ENCODE results near the gene QRSL1.
"Not testable (repeated sequence)": the region's sequence is repeated elsewhere in the genome, so short reads cannot be mapped to it uniquely, and the experiment has no call there.

Gene QRSL1

DNA sequence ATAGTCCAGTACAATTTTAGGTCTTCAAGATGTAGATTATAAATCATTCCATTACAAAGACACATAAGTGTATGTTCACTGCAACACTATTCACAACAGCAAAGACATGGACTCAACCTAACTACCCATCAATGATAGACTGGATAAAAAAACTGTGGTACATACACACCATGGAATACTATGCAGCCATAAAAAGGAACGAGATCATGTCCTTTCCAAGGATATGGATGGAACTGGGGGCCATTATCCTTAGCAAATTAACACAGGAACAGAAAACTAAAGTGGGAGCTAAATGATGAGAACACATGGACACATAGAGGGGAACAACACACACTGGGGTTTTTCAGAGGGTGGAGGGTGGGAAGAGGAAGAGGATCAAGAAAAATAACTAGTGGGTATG lies 6.3 kb upstream of the QRSL1 start:
- DNase-seq, result no peak

DNA sequence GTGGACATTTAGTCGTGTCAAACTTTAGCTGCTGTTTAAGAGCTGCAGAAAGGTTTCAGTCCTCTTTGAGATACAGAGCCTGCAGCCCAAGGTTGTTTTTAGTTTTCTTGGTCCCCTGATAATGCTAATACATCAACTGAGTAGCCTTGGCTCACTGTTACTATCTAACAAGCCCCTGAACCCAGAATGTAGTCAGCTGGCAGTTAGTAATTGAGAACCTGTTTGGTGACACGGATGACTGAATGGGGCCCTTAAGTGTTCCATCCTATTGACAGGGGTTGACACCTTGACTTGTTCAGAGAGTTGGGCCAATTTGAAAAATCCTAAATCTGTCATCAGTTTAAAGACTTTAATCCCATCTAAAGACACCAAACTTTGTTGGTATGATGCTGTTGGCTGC lies 2.9 kb upstream of the QRSL1 start:
- no peak for DNase-seq

- not testable (repeated sequence) for DNase-seq
Measured at GRCh38 chr6:106627760-106628159, 1.6 kb upstream of the QRSL1 start.

GRCh38 chr6:106628658-106629102 lies 698 bp upstream of the QRSL1 start:
- DNase-seq, result no peak

GRCh38 chr6:106629859-106630163 lies 433 bp downstream of the QRSL1 start:
- DNase-seq, result no peak

DNA sequence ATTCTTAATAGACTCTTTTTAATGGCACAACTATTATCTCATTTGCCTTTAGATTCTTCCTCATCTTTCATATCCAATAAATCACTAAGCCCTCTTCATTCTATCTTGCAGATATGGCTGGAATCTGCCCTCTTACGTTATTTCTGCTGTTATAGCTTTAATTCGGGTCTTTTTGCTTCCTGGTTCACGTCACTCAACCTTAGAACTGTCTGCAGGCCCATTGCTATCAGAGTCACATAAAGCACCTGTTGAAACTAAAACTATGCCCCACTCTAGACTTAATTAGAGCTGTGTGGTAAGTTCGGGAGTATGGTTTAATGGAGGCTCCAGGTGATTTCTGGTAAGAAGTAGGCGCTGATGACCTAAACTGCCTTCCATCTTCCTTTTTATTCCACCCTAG lies 988 bp downstream of the QRSL1 start:
- no peak for DNase-seq

DNA sequence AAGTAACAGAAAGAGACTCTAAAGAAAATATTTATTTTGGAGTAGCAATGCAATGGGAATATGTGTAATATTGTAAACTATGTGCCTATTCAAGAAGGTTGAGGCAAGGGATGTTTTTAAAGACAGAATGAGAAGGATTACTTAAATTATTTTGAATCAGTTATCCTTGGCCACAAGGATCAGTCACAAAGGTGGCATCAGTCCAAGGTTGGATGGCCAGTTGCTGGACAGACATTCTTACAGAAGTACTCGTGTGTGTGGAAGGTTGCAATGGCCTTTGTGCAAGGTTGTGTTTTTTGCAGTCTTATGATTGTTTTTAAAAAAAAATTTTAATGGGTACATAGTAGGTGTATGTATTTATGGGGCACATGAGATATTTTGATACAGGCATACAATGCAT lies 2.0 kb downstream of the QRSL1 start:
- no peak for DNase-seq

DNA sequence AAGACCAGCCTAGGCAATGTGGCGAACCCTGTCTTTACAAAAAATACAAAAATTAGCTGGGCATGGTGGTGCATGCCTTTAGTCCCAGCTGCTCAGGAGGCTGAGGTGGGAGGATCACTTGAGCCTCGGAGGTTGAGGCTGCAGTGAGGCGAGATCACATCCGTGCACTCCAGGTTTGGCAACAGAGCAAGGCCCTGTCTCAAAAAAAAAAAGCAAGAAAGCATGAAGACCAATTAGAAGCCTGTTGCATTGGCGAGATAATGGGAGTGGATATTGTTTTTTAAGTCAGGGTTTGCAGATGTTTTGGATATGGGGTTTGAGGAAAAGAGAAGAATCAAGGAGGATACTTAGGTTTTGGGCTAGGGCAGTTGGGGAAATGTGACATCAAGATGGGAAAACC lies 5.2 kb downstream of the QRSL1 start:
- DNase-seq, result no peak

- DNase-seq, result no peak
Measured at GRCh38 chr6:106637051-106637716, 7.8 kb downstream of the QRSL1 start.

GRCh38 chr6:106637717-106638341 lies 8.5 kb downstream of the QRSL1 start:
- DNase-seq, result no peak

- DNase-seq, result no peak
Measured at GRCh38 chr6:106639812-106640211, 10.4 kb downstream of the QRSL1 start.

DNA sequence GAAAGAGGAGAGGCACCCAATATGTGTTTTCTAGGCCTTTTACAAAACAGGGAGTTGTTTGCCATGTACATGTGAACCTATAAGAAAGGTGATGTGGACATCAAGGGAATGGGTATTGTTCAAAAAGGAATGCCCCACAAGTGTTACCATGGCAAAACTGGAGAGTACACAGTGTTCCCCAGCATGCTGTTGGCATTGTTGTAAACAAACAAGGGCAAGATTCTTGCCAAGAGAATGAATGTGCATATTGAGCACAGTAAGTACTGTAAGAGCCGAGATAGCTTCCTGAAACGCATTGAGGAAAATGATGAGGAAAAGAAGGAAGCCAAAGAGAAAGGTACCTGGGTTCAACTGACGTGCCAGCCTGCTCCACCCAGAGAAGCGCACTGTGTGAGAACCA lies 13.1 kb downstream of the QRSL1 start:
- no peak for DNase-seq

GRCh38 chr6:106643061-106643460 lies 13.7 kb downstream of the QRSL1 start:
- no peak for DNase-seq

DNA sequence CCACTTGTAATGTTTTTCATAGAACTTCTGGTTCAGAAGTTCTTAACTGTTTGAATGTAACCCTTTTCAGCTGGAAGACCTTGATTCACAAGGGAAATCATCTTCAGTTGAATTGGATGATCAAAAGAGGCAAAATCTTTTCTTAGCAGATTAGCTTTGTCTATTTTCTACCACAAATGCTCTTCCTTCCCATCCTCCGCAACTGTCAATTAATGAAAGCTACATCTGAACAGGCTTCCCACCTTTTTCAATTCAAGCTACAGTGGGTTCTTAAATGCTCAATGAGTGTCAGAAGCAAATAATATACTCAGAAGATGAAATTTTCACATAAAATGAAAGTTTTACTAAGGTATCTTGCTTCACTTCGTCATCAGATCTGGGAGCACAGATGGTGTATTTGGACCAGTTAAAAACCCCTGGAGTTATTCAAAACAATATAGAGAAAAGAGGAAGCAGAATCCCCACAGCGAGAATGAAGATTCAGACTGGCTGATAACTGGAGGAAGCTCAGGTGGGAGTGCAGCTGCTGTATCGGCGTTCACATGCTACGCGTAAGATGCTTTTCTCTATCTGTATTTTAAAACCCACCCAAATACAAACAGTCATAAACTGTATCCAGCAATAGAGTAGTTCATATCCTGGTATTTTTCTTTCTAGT lies 19.4 kb downstream of the QRSL1 start:
- DNase-seq, result no peak

DNA sequence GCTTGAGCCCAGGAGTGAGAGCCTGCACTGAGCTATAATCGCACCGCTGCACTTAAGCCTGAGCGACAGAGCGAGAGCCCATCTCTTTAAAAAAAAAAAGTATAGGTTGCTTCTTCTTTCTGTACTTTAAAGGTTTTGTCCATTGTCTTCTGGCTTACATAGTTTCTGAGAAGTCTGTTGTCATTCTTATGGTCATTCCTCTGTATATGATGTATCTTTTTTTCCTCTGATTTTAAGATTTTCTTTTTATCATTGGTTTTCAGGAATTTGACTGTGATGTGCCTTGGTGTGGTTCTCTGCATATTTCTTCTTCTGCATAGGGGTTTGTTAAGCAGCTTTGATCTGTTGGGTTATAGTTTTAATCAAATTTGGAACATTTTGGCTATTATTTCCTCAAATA lies 29.1 kb downstream of the QRSL1 start:
- no peak for DNase-seq

DNA sequence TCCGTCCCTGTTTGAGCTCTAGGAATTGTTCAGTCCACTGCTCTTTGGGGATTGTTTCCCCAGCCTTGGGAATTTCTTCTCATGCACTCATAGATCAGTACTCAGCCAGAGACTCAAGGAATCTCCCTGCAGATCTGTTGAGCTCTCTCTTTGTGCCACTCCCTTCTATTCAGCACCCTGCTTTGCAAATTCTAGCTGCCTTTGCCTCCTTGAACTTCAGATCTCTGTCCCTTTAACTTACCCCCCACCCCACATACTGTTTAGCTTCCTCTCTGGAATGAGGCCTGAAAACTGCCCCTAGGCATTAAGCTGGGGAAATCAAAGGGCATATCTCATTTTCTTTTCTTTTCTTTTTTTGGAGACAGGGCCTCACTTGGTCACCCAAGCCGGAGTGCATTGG lies 30.5 kb downstream of the QRSL1 start:
- DNase-seq, result no peak

DNA sequence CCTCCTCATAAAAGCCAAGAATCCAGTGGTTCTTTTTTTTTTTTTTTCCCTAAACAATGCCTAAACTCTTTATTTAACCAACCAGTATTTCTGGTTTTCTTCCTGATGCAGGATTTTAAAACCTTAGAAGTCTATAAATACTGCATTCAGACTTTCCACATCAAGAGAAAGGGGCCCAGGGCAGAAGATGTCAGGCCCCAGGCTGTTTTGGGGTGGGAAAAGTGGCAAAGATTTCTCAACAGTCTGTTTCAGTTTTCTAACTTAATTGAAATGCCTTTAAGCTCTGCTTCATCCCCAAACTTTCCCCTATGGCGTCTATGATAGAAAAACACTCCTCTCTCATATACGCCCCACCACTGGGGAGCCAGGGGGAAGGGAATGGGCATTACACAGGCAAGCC lies 33.1 kb downstream of the QRSL1 start:
- no peak for DNase-seq

DNA sequence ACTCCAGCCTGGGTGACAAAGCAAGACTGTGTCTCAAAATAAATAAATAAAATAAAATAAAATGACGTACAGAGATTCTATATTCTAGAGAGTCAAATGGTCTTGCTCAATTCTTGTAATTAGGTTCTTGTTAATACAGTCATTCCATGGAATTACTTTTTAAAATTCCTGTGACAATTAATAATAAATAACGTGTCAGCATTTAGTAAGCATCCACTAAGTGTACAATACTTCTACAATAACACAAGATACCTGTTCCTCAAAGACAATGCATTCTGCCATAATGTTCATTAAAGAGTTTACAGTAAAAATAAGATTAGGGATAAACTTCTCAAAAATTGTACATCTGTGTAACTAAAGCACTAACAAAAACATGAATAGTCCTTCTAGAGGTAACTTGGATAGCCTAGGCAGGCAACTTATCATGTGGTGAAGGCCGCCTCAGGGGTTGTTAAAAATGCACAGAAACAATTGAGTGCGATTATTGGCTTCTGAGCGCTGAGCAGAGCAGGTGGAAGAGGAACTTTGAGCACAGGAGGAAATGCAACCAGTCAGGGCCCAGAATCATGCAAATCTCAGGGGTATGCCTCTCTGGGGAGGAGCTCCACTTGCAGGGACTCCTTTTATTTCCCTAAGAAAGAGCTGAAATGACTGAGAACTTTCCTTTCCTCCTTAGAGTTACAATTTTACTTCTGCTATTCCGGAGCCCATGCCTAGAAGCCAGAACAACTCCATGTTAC lies 37.1 kb downstream of the QRSL1 start:
- no peak for DNase-seq

- no peak for DNase-seq
Measured at GRCh38 chr6:106667022-106667402, 37.6 kb downstream of the QRSL1 start.

DNA sequence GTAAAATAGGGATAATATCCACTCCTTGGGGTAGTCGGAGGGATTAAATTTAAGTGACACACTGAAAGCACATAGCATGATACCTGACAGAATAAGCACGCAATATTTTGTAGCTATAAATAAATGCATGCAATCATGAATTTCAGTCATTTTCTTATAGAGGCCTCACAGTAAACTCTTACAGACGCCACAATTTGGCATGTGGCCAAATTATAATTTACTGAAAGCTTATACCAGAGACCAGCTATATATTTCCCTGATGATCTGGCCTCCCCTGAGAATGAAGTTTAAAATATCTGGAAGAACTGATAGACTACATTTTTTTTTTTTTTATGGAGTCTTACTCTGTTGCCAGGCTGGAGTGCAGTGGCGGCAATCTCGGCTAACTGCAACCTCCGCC lies 40.9 kb downstream of the QRSL1 start:
- no peak for DNase-seq

GRCh38 chr6:106671651-106672050 lies 42.3 kb downstream of the QRSL1 start:
- DNase-seq, result no peak

DNA sequence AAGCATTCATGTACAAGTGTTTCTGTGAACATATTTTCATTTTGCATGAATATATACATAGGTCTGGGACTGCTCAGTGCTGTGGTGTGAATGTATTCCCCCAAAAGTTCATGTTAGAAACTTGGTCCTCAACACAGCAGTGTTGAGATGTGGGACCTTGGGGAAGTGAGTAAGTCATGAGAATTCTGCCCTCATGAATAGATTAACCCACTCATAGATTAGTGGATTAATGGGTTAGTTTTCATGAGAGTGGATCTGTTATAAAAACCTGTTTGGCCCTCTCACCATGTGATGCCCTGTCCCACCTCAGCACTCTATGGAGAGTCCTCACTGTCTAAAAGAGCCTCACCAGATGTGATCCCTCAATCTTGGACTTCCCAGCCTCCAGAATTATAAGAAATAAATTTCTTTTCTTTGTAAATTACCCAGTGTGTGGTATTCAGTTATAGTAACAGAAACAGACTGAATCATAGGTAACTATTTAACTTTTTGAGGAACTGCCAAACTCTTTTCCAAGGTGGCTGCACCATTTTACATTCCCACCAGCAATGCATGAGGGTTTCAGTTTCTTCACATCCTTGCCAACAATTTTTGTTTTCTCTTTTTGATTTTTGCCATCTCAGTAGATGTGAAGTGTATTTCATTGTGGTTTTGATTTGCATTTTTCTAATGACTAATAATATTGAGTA lies 45.3 kb downstream of the QRSL1 start:
- no peak for DNase-seq

DNA sequence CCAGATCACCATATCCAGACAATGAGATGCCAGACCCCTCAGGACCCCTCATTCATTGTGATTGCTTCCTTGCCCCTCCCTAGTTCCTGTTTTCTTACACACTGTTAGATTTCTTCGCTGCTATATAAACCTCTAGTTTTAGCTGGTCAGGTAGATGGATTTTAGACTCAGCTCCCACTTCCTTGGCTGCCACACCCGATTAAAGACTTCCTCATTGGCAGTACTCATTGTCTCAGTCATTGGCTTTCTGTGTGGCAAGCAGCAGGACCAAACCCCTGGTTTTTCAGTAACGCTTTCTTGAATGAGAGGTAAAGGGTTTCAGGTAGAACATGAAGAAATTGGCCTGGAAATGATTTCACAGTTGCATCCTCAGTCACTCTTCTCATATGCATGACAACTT lies 47.9 kb downstream of the QRSL1 start:
- DNase-seq, result no peak
